Measurements from ENCODE around the gene USP32. TPM values are rescaled to one million over a fixed set of nuclear protein-coding genes. Genes with fewer than 3 reads are reported as not detected.
A peak's percentile ranks its signal among the peaks of the same experiment; 100 is the strongest.

USP32 gene
- total and polyA plus RNA-seq, 7 experiments from 2014 or later = 6.6 to 58.1 (median 35.2) TPM

GRCh38 chr17:60332574-60332973, 59.4 kb downstream of the USP32 start:
- DNase-seq (no peak), ATAC-seq (no peak)
- H3K36me3 Mint-ChIP-seq = peaks cover 0 to 30% (median 15%) of the 10 kb centered on the region in 5 donors
- intact Hi-C loops (cut with micrococcal nuclease) = no loop called here
- H3K9me3 Mint-ChIP-seq = no peaks in the 10 kb centered on the region
- ChIA-PET CTCF (no interaction called here), POLR2A (no interaction called here)
- H3K36me3 ChIP-seq (ENCODE audit: control insufficient read depth in 2 of 3, insufficient read depth in 3 of 3, low read length in 3 of 3) = peaks cover 0 to 9% (median 0%) of the 10 kb centered on the region in 3 experiments
- no peaks in the 10 kb centered on the region for H3K4me1 ChIP-seq (ENCODE audit: control insufficient read depth in 2 of 2, insufficient read depth in 2 of 2, low read length in 2 of 2)
- H3K27me3 Mint-ChIP-seq = no peaks in the 10 kb centered on the region
- no peaks in the 10 kb centered on the region for H3K9me3 ChIP-seq (ENCODE audit: control insufficient read depth in 2 of 3, low read length in 3 of 3)
- H3K4me3 ChIP-seq (ENCODE audit: low read length) = no peak overlapping the region
- no peak overlapping the region for H3K4me3 Mint-ChIP-seq
- no peak overlapping the region for H3K27ac Mint-ChIP-seq
- H3K4me1 Mint-ChIP-seq = peaks cover 0 to 15% (median 10%) of the 10 kb centered on the region in 7 donors
- no peak overlapping the region for H3K27ac ChIP-seq (ENCODE audit: low read depth, low read length)
- H3K27me3 ChIP-seq (ENCODE audit: control insufficient read depth in 2 of 2, insufficient read depth in 2 of 2, low read length in 2 of 2) = no peaks in the 10 kb centered on the region

GRCh38 chr17:60330731-60331130, 61.2 kb downstream of the USP32 start:
- H3K27me3 Mint-ChIP-seq = no peaks in the 10 kb centered on the region
- H3K4me3 Mint-ChIP-seq = no peak overlapping the region
- Histone ChIP-seq H3K27ac (ENCODE audit: low read depth, low read length) (no peak overlapping the region), H3K27me3 (ENCODE audit: control insufficient read depth in 2 of 2, insufficient read depth in 2 of 2, low read length in 2 of 2) (no peaks in the 10 kb centered on the region), H3K36me3 (ENCODE audit: control insufficient read depth in 2 of 3, insufficient read depth in 3 of 3, low read length in 3 of 3) (peaks cover 0 to 9% (median 0%) of the 10 kb centered on the region in 3 experiments), H3K9me3 (ENCODE audit: control insufficient read depth in 2 of 3, low read length in 3 of 3) (no peaks in the 10 kb centered on the region), H3K4me3 (ENCODE audit: low read length) (no peak overlapping the region), H3K4me1 (ENCODE audit: control insufficient read depth in 2 of 2, insufficient read depth in 2 of 2, low read length in 2 of 2) (no peaks in the 10 kb centered on the region)
- CTCF ChIA-PET = no interaction called here
- H3K9me3 Mint-ChIP-seq = no peaks in the 10 kb centered on the region
- DNase-seq (no peak), ATAC-seq (no peak)
- peaks cover 7 to 22% (median 11%) of the 10 kb centered on the region in 7 donors for H3K4me1 Mint-ChIP-seq
- peaks cover 0 to 28% (median 13%) of the 10 kb centered on the region in 5 donors for H3K36me3 Mint-ChIP-seq
- intact Hi-C loops (cut with micrococcal nuclease) = no loop called here
- POLR2A ChIA-PET = no interaction called here
- no peak overlapping the region for H3K27ac Mint-ChIP-seq

- no peaks in the 10 kb centered on the region for H3K4me1 ChIP-seq (ENCODE audit: control insufficient read depth in 2 of 2, insufficient read depth in 2 of 2, low read length in 2 of 2)
- Mint-ChIP-seq H3K9me3 (no peaks in the 10 kb centered on the region), H3K4me1 (peaks cover 5 to 20% (median 13%) of the 10 kb centered on the region in 7 donors), H3K27me3 (no peaks in the 10 kb centered on the region), H3K27ac (no peak overlapping the region), H3K4me3 (no peak overlapping the region), H3K36me3 (peaks cover 0 to 30% (median 12%) of the 10 kb centered on the region in 5 donors)
- DNase-seq (no peak), ATAC-seq (no peak)
- ChIA-PET POLR2A (no interaction called here), CTCF (no interaction called here)
- H3K27ac ChIP-seq (ENCODE audit: low read depth, low read length) = no peak overlapping the region
- no peaks in the 10 kb centered on the region for H3K27me3 ChIP-seq (ENCODE audit: control insufficient read depth in 2 of 2, insufficient read depth in 2 of 2, low read length in 2 of 2)
- H3K9me3 ChIP-seq (ENCODE audit: control insufficient read depth in 2 of 3, low read length in 3 of 3) = no peaks in the 10 kb centered on the region
- peaks cover 0 to 9% (median 0%) of the 10 kb centered on the region in 3 experiments for H3K36me3 ChIP-seq (ENCODE audit: control insufficient read depth in 2 of 3, insufficient read depth in 3 of 3, low read length in 3 of 3)
- H3K4me3 ChIP-seq (ENCODE audit: low read length) = no peak overlapping the region
- intact Hi-C loops (cut with micrococcal nuclease) = no loop called here
These were observed 63.3 kb downstream of the USP32 start for GRCh38 chr17:60328679-60329078.

GRCh38 chr17:60327901-60328273, 64.0 kb downstream of the USP32 start:
- no peaks in the 10 kb centered on the region for H3K9me3 Mint-ChIP-seq
- peaks cover 5 to 24% (median 15%) of the 10 kb centered on the region in 7 donors for H3K4me1 Mint-ChIP-seq
- Histone ChIP-seq H3K9me3 (ENCODE audit: control insufficient read depth in 2 of 3, low read length in 3 of 3) (no peaks in the 10 kb centered on the region), H3K4me3 (ENCODE audit: low read length) (no peak overlapping the region), H3K27ac (ENCODE audit: low read depth, low read length) (no peak overlapping the region), H3K4me1 (ENCODE audit: control insufficient read depth in 2 of 2, insufficient read depth in 2 of 2, low read length in 2 of 2) (no peaks in the 10 kb centered on the region), H3K27me3 (ENCODE audit: control insufficient read depth in 2 of 2, insufficient read depth in 2 of 2, low read length in 2 of 2) (no peaks in the 10 kb centered on the region), H3K36me3 (ENCODE audit: control insufficient read depth in 2 of 3, insufficient read depth in 3 of 3, low read length in 3 of 3) (peaks cover 0 to 9% (median 0%) of the 10 kb centered on the region in 3 experiments)
- H3K36me3 Mint-ChIP-seq = peaks cover 0 to 34% (median 12%) of the 10 kb centered on the region in 5 donors
- DNase-seq (no peak), ATAC-seq (no peak)
- no peak overlapping the region for H3K4me3 Mint-ChIP-seq
- CTCF ChIA-PET = no interaction called here
- intact Hi-C loops (cut with micrococcal nuclease) = no loop called here
- POLR2A ChIA-PET = no interaction called here
- H3K27me3 Mint-ChIP-seq = no peaks in the 10 kb centered on the region
- H3K27ac Mint-ChIP-seq = no peak overlapping the region

- peaks cover 0 to 28% (median 9%) of the 10 kb centered on the region in 5 donors for H3K36me3 Mint-ChIP-seq
- H3K4me3 Mint-ChIP-seq = no peak overlapping the region
- no peak overlapping the region for H3K4me3 ChIP-seq (ENCODE audit: low read length)
- H3K27ac ChIP-seq (ENCODE audit: low read depth, low read length) = no peak overlapping the region
- no peak for DNase-seq
- peaks cover 2 to 24% (median 15%) of the 10 kb centered on the region in 7 donors for H3K4me1 Mint-ChIP-seq
- H3K4me1 ChIP-seq (ENCODE audit: control insufficient read depth in 2 of 2, insufficient read depth in 2 of 2, low read length in 2 of 2) = no peaks in the 10 kb centered on the region
- no peaks in the 10 kb centered on the region for H3K27me3 ChIP-seq (ENCODE audit: control insufficient read depth in 2 of 2, insufficient read depth in 2 of 2, low read length in 2 of 2)
- H3K9me3 ChIP-seq (ENCODE audit: control insufficient read depth in 2 of 3, low read length in 3 of 3) = no peaks in the 10 kb centered on the region
- H3K27ac Mint-ChIP-seq = peak overlapping the region in 1 of 9 donors; percentile 68
- ChIA-PET CTCF (no interaction called here), POLR2A (no interaction called here)
- no peaks in the 10 kb centered on the region for H3K27me3 Mint-ChIP-seq
- peaks cover 0 to 9% (median 0%) of the 10 kb centered on the region in 3 experiments for H3K36me3 ChIP-seq (ENCODE audit: control insufficient read depth in 2 of 3, insufficient read depth in 3 of 3, low read length in 3 of 3)
- no peaks in the 10 kb centered on the region for H3K9me3 Mint-ChIP-seq
- intact Hi-C loops (cut with micrococcal nuclease) = no loop called here
- no peak for ATAC-seq
These were observed 64.6 kb downstream of the USP32 start for GRCh38 chr17:60327134-60327900.

- peaks cover 0 to 9% (median 0%) of the 10 kb centered on the region in 3 experiments for H3K36me3 ChIP-seq (ENCODE audit: control insufficient read depth in 2 of 3, insufficient read depth in 3 of 3, low read length in 3 of 3)
- DNase-seq = no peak
- H3K4me1 ChIP-seq (ENCODE audit: control insufficient read depth in 2 of 2, insufficient read depth in 2 of 2, low read length in 2 of 2) = no peaks in the 10 kb centered on the region
- H3K9me3 Mint-ChIP-seq = no peaks in the 10 kb centered on the region
- no peak overlapping the region for H3K4me3 ChIP-seq (ENCODE audit: low read length)
- H3K27ac Mint-ChIP-seq = peak overlapping the region in 1 of 9 donors; percentile 6
- intact Hi-C loops (cut with micrococcal nuclease) = no loop called here
- no peak overlapping the region for H3K4me3 Mint-ChIP-seq
- CTCF ChIA-PET = no interaction called here
- H3K9me3 ChIP-seq (ENCODE audit: control insufficient read depth in 2 of 3, low read length in 3 of 3) = no peaks in the 10 kb centered on the region
- no peak overlapping the region for H3K27ac ChIP-seq (ENCODE audit: low read depth, low read length)
- H3K4me1 Mint-ChIP-seq = peaks cover 5 to 27% (median 15%) of the 10 kb centered on the region in 7 donors
- no peaks in the 10 kb centered on the region for H3K27me3 ChIP-seq (ENCODE audit: control insufficient read depth in 2 of 2, insufficient read depth in 2 of 2, low read length in 2 of 2)
- peaks cover 0 to 28% (median 9%) of the 10 kb centered on the region in 5 donors for H3K36me3 Mint-ChIP-seq
- no peaks in the 10 kb centered on the region for H3K27me3 Mint-ChIP-seq
- POLR2A ChIA-PET = no interaction called here
- ATAC-seq = no peak
These were observed 65.2 kb downstream of the USP32 start for GRCh38 chr17:60326702-60327101.
